ENCODE results near the gene SCFD2. TPM values are rescaled to one million over a fixed set of nuclear protein-coding genes. Genes with fewer than 3 reads are reported as not detected.

Gene SCFD2
- total RNA-seq, 4 donors from 2014 or later: 24.7 to 49.2 (median 33.9) TPM

GRCh38 chr4:53235547-53235946, 130.3 kb downstream of the SCFD2 start:
- Histone ChIP-seq H3K4me1 (peaks cover 0 to 3% (median 0%) of the 10 kb centered on the region in 4 donors), H3K27ac (no peak overlapping the region), H3K27me3 (no peaks in the 10 kb centered on the region), H3K4me3 (no peak overlapping the region), H3K9me3 (no peaks in the 10 kb centered on the region), H3K36me3 (no peaks in the 10 kb centered on the region)
- no peak for DNase-seq (ENCODE audit: low spot score in 2 of 2)
- TF ChIP-seq EP300 (IDR thresholded peaks at IDR 0.05): no peak
- no peak for TF ChIP-seq POLR2A (IDR thresholded peaks at IDR 0.05)
- TF ChIP-seq CTCF (IDR thresholded peaks at IDR 0.05): no peak
- WGBS, 2 donors: 93% methylated on average over 4 of the region's 4 CpGs

GRCh38 chr4:53234669-53235068, 131.2 kb downstream of the SCFD2 start:
- no peaks in the 10 kb centered on the region for H3K27me3 ChIP-seq
- no peaks in the 10 kb centered on the region for H3K36me3 ChIP-seq
- no peaks in the 10 kb centered on the region for H3K4me1 ChIP-seq
- H3K4me3 ChIP-seq: no peak overlapping the region
- no peaks in the 10 kb centered on the region for H3K9me3 ChIP-seq
- no peak overlapping the region for H3K27ac ChIP-seq
- 90 to 96% methylated on average over 5 of the region's 5 CpGs for WGBS, 2 donors
- DNase-seq (ENCODE audit: low spot score in 2 of 2): no peak
- TF ChIP-seq EP300 (IDR thresholded peaks at IDR 0.05): no peak
- TF ChIP-seq POLR2A (IDR thresholded peaks at IDR 0.05): no peak
- no peak for TF ChIP-seq CTCF (IDR thresholded peaks at IDR 0.05)

GRCh38 chr4:53234111-53234510, 131.8 kb downstream of the SCFD2 start:
- Histone ChIP-seq H3K9me3 (no peaks in the 10 kb centered on the region), H3K27ac (no peak overlapping the region), H3K4me3 (no peak overlapping the region), H3K36me3 (no peaks in the 10 kb centered on the region), H3K4me1 (no peaks in the 10 kb centered on the region), H3K27me3 (no peaks in the 10 kb centered on the region)
- TF ChIP-seq CTCF (IDR thresholded peaks at IDR 0.05): no peak
- no peak for TF ChIP-seq EP300 (IDR thresholded peaks at IDR 0.05)
- no peak for TF ChIP-seq POLR2A (IDR thresholded peaks at IDR 0.05)
- no peak for DNase-seq (ENCODE audit: low spot score in 2 of 2)

GRCh38 chr4:53233114-53233795, 132.6 kb downstream of the SCFD2 start:
- Histone ChIP-seq H3K36me3 (no peaks in the 10 kb centered on the region), H3K27ac (no peak overlapping the region), H3K27me3 (no peaks in the 10 kb centered on the region), H3K9me3 (no peaks in the 10 kb centered on the region), H3K4me3 (no peak overlapping the region), H3K4me1 (no peaks in the 10 kb centered on the region)
- 65 to 66% methylated on average over 2 of the region's 2 CpGs for WGBS, 2 donors
- TF ChIP-seq POLR2A (IDR thresholded peaks at IDR 0.05): no peak
- DNase-seq (ENCODE audit: low spot score in 2 of 2): no peak

GRCh38 chr4:53232371-53232770, 133.5 kb downstream of the SCFD2 start:
- Histone ChIP-seq H3K36me3 (no peaks in the 10 kb centered on the region), H3K27ac (no peak overlapping the region), H3K9me3 (no peaks in the 10 kb centered on the region), H3K4me1 (no peaks in the 10 kb centered on the region), H3K27me3 (no peaks in the 10 kb centered on the region), H3K4me3 (no peak overlapping the region)
- WGBS, 2 donors: 73 to 74% methylated on average over 2 of the region's 2 CpGs
- TF ChIP-seq CTCF (IDR thresholded peaks at IDR 0.05): no peak
- TF ChIP-seq EP300 (IDR thresholded peaks at IDR 0.05): no peak
- TF ChIP-seq POLR2A (IDR thresholded peaks at IDR 0.05): no peak
- no peak for DNase-seq (ENCODE audit: low spot score in 2 of 2)

GRCh38 chr4:53228036-53228435, 137.8 kb downstream of the SCFD2 start:
- no peak for TF ChIP-seq POLR2A (IDR thresholded peaks at IDR 0.05)
- TF ChIP-seq CTCF (IDR thresholded peaks at IDR 0.05): no peak
- no peak for TF ChIP-seq EP300 (IDR thresholded peaks at IDR 0.05)

More at GRCh38 chr4:53228036-53228435, 137.8 kb downstream of the SCFD2 start:
- Histone ChIP-seq H3K4me3 (no peak overlapping the region), H3K27ac (no peak overlapping the region), H3K36me3 (no peaks in the 10 kb centered on the region), H3K9me3 (no peaks in the 10 kb centered on the region), H3K4me1 (no peaks in the 10 kb centered on the region), H3K27me3 (no peaks in the 10 kb centered on the region)
- no peak for DNase-seq (ENCODE audit: low spot score in 2 of 2)
- 90 to 100% methylated on average over 1 of the region's 1 CpG for WGBS, 2 donors
